GM12878 (cell line): ENCODE results near the gene CFAP58. TPM values are rescaled to one million over a fixed set of nuclear protein-coding genes. Genes with fewer than 3 reads are reported as not detected.
A peak's percentile ranks its signal among the peaks of the same experiment; 100 is the strongest.

Experiments used
- ATAC-seq: fragments of 200-7000 bp; cut with Tn5 transposase; 3 replicates; pipeline ENCODE4 v1.9.1; 2020; ENCODE audit warnings: mild to moderate bottlenecking, moderate library complexity
- BruUV-seq: library from RNA; stranded (reverse); fragments of 400-500 nt; replicated peaks from 2 replicates; lab custom pipeline; 2021; lab: Mats Ljungman, UMichigan
- CTCF ChIA-PET: fragments of 300-600 bp; sonication (Branson Sonifier 250); formaldehyde crosslinking; extraction: SDS; loops from one replicate; lab custom pipeline; 2021; ENCODE audit warnings: inconsistent platforms; lab: Yijun Ruan, JAX
- POLR2A ChIA-PET: fragments of 350-600 bp; formaldehyde crosslinking; extraction: SDS; loops from one replicate; lab custom pipeline; 2021; ENCODE audit warnings: inconsistent platforms; lab: Charles Lee
- RAD21 ChIA-PET: fragments of 300-600 bp; sonication (Branson Sonifier 250); formaldehyde crosslinking; loops from one replicate; lab custom pipeline; 2023; ENCODE audit warnings: antibody characterized with exemption; ENCODE audit not compliant: unreplicated experiment; lab: Charles Lee
- SMC1A ChIA-PET: fragments of 300-600 bp; sonication (Branson Sonifier 250); formaldehyde crosslinking; loops from one replicate; lab custom pipeline; 2023; ENCODE audit not compliant: unreplicated experiment, uncharacterized antibody; lab: Charles Lee
- DNase-seq: peaks from one replicate; pipeline ENCODE4 v3.0.0-alpha.2; 2011; ENCODE audit warnings: low read depth, low spot score
- FAIRE-seq: peaks from 3 replicates; lab custom pipeline; 2011; peaks lifted over from hg19 to GRCh38; lab: Jason Lieb, UNC
- H2AFZ ChIP-seq: 2 replicates; pipeline ENCODE4 v1.6.0; 2011; ENCODE audit warnings: low read depth, low read length, control low read depth; ENCODE audit not compliant: control insufficient read depth
- H3K27ac ChIP-seq: 2 replicates; pipeline ENCODE4 v1.5.1; 2011; ENCODE audit warnings: control low read depth; ENCODE audit not compliant: control insufficient read depth, insufficient read depth
- H3K27me3 ChIP-seq, 2 experiments: replicated peaks in 1 of 2; 2 replicates each; pipeline versions ENCODE4 v1.6.0 to v1.6.1; 2011; ENCODE audit warnings: low read length in 1 of 2; ENCODE audit not compliant: control insufficient read depth in 2 of 2, insufficient read depth in 2 of 2
- H3K36me3 ChIP-seq, 2 experiments: 2 replicates each; pipeline ENCODE4 v1.5.1; 2011; ENCODE audit warnings: low read length in 1 of 2; ENCODE audit not compliant: control insufficient read depth in 2 of 2, insufficient read depth in 2 of 2
- H3K4me1 ChIP-seq: 2 replicates; pipeline ENCODE4 v1.6.1; 2011; ENCODE audit warnings: mild to moderate bottlenecking, low read length, moderate library complexity, mixed read lengths; ENCODE audit not compliant: control insufficient read depth, insufficient read depth
- H3K4me2 ChIP-seq: 2 replicates; pipeline ENCODE4 v1.6.0; 2011; ENCODE audit warnings: control low read depth; ENCODE audit not compliant: control insufficient read depth, insufficient read depth
- H3K4me3 ChIP-seq: fragments of 200-600 bp; sonication (generic); 2 replicates; pipeline ENCODE4 v1.5.1; 2016
- H3K79me2 ChIP-seq: 2 replicates; pipeline ENCODE4 v1.6.0; 2011; ENCODE audit warnings: low read length; ENCODE audit not compliant: control insufficient read depth, insufficient read depth
- H3K9ac ChIP-seq: 2 replicates; pipeline ENCODE4 v1.8.0; 2011; ENCODE audit warnings: low read length, control low read depth, mixed read lengths; ENCODE audit not compliant: control insufficient read depth, insufficient read depth
- H3K9me3 ChIP-seq: replicated peaks from 3 replicates; pipeline ENCODE4 v1.5.1; 2011; ENCODE audit warnings: mild to moderate bottlenecking, low read length; ENCODE audit not compliant: control insufficient read depth, insufficient read depth
- H4K20me1 ChIP-seq: 2 replicates; pipeline ENCODE4 v1.6.0; 2011; ENCODE audit not compliant: control insufficient read depth, insufficient read depth
- CEBPZ ChIP-seq: fragments of 150-350 bp; IDR thresholded peaks from 2 replicates; pipeline ENCODE4 v1.6.1; 2016; ENCODE audit warnings: low read depth, low read length
- FOXM1 ChIP-seq: IDR thresholded peaks from 2 replicates; pipeline ENCODE4 v1.6.1; 2012; ENCODE audit warnings: low read depth, mild to moderate bottlenecking, inconsistent platforms, low read length, moderate library complexity
- NFXL1 ChIP-seq: fragments of 450-650 bp; IDR thresholded peaks from 2 replicates; pipeline ENCODE4 v1.6.1; 2017; ENCODE audit warnings: antibody characterized with exemption, mild to moderate bottlenecking, borderline replicate concordance
- NFYA ChIP-seq: IDR thresholded peaks from 2 replicates; pipeline ENCODE4 v1.6.1; 2011; ENCODE audit warnings: low read depth, mild to moderate bottlenecking, low read length, improper control_type of control experiment, borderline replicate concordance
- PAX8 ChIP-seq: fragments of 450-650 bp; IDR thresholded peaks from 2 replicates; pipeline ENCODE4 v1.6.1; 2017; ENCODE audit warnings: mild to moderate bottlenecking, moderate library complexity
- SKIL ChIP-seq: fragments of 450-650 bp; IDR thresholded peaks from 2 replicates; pipeline ENCODE4 v1.6.1; 2017; ENCODE audit warnings: mild to moderate bottlenecking, low read depth, inconsistent platforms; ENCODE audit not compliant: poor library complexity, severe bottlenecking
- USF1 ChIP-seq: IDR thresholded peaks from 2 replicates; pipeline ENCODE4 v1.6.1; 2011; ENCODE audit warnings: borderline replicate concordance, low read depth, mild to moderate bottlenecking, moderate library complexity, mixed read lengths, low read length; ENCODE audit not compliant: insufficient read depth; ENCODE audit errors: extremely low read length
- ZNF217 ChIP-seq: fragments of 450-650 bp; IDR thresholded peaks from 2 replicates; pipeline ENCODE4 v1.6.1; 2017; ENCODE audit warnings: antibody characterized with exemption, mild to moderate bottlenecking
- WGBS: methylation state at CpG from one replicate; pipeline ENCODE4 v1.1.6; 2016; ENCODE audit warnings: low lambda C conversion rate; ENCODE audit not compliant: insufficient replicate concordance, insufficient coverage; ENCODE audit errors: missing lambda C conversion rate; 5-methylcytosine and 5-hydroxymethylcytosine counted together
- in situ Hi-C: fragments of 300-500 bp; cut with MboI; formaldehyde crosslinking; loops from 9 replicates; pipeline ENCODE4 v1.14.3; 2018; ENCODE audit warnings: mixed read lengths
- intact Hi-C: fragments of 100-400 bp; cut with micrococcal nuclease; formaldehyde crosslinking; loops from one replicate; pipeline ENCODE4 v1.14.2; 2022; ENCODE audit not compliant: unreplicated experiment
- polyA plus RNA-seq, 11 experiments: library from polyadenylated mRNA; depleted of rRNA in 4 of 11; unstranded in 6 of 11; stranded (reverse) in 5 of 11; fragments of >200 nt; fragmentation: Nextera tagmentation in 4 of 11; fragmentation: Illumina TruSeq in 1 of 11; extraction: Ambion mirVana in 4 of 11; extraction: Trizol in 1 of 11; gene quantifications; 1 replicate in 1 of 11; 2 replicates in 10 of 11; pipeline versions ENCODE4 v1.2.1 to v1.2.3, GENCODE V29; 2011 to 2016; ENCODE audit warnings: inconsistent platforms in 2 of 11, missing spikeins in 2 of 11, low read depth in 1 of 11
- total RNA-seq, 4 experiments: library from RNA; depleted of rRNA in 3 of 4; stranded (reverse); fragments of >200 nt in 3 of 4; fragmentation: Illumina TruSeq in 1 of 4; extraction: Trizol in 1 of 4; gene quantifications; 2 replicates each; pipeline versions ENCODE4 v1.2.1 to v1.2.3, GENCODE V29; 2013 to 2021

Gene CFAP58
- total and polyA plus RNA-seq, 10 of the 15 experiments (the other 5 are each of a cell fraction or from before 2014, with no cell fraction given), result 0.03 to 0.35 (median 0.21) TPM

GRCh38 chr10:104345515-104345914 lies 8.1 kb upstream of the CFAP58 start (continued):
- TF ChIP-seq CEBPZ (no peak), SKIL (no peak), NFYA (no peak), PAX8 (no peak), NFXL1 (no peak), ZNF217 (no peak)

GRCh38 chr10:104345941-104346340 lies 7.7 kb upstream of the CFAP58 start:
- TF ChIP-seq FOXM1 (no peak), USF1 (peak; percentile 52)
- H3K4me3 ChIP-seq, result no peak overlapping the region
- ATAC-seq, result no peak
- no peaks in the 10 kb centered on the region for H3K36me3 ChIP-seq
- H3K27ac ChIP-seq, result no peak overlapping the region
- H3K4me2 ChIP-seq, result no peak overlapping the region
- ChIA-PET SMC1A (interaction anchor here (0.7 to 10.5 kb wide), 6 partner anchors 24 to 56 kb away, joined by 3 to 187 read pairs (median 4); no protein-coding TSS in a partner anchor), CTCF (interaction anchor here (1.4 to 12.8 kb wide), 3 partner anchors 37 to 71 kb away, joined by 4 to 419 read pairs (median 333); no protein-coding TSS in a partner anchor), RAD21 (interaction anchor here (0.7 to 2.3 kb wide), 3 partner anchors 9 to 54 kb away, joined by 3 to 8 read pairs (median 4); no protein-coding TSS in a partner anchor), POLR2A (interaction anchor here (0.7 to 2.0 kb wide), 2 partner anchors 16 to 53 kb away, joined by 4 to 9 read pairs; no protein-coding TSS in a partner anchor)
- no TSS peak for BruUV-seq
- WGBS, result 31% methylated on average over 4 of the region's 4 CpGs
- no peak for DNase-seq
- no peaks in the 10 kb centered on the region for H3K79me2 ChIP-seq
- H3K9me3 ChIP-seq, result no peaks in the 10 kb centered on the region
- intact Hi-C loops, result no loop called here
- H3K27me3 ChIP-seq, result no peaks in the 10 kb centered on the region
- no peak overlapping the region for H3K9ac ChIP-seq
- peaks cover 30% of the 10 kb centered on the region for H3K4me1 ChIP-seq
- no peaks in the 10 kb centered on the region for H4K20me1 ChIP-seq
- in situ Hi-C loops, result loop anchor here (5.0 to 10.0 kb wide), 2 partner anchors 34 to 51 kb away; no protein-coding TSS in a partner anchor
- FAIRE-seq, result no peak
- no peak overlapping the region for H2AFZ ChIP-seq
